ENCODE measurements around the gene PLEKHA4. TPM values are rescaled to one million over a fixed set of nuclear protein-coding genes. Genes with fewer than 3 reads are reported as not detected.

PLEKHA4 gene
- total and polyA plus RNA-seq, 10 of the 15 experiments (the other 5 are each of a cell fraction or from before 2014, with no cell fraction given) = 0.13 to 10.0 (median 6.4) TPM; not detected in 1

- TF ChIP-seq ZBTB33 (IDR thresholded peaks at IDR 0.05) (0 out of 2 replicates have a peak, but pooled peaks have one; percentile 22), ZBED1 (IDR thresholded peaks at IDR 0.05; ENCODE audit: borderline replicate concordance) (peak; percentile 79; the same call in 1 of the 2 replicates), SUPT20H (IDR thresholded peaks at IDR 0.05; ENCODE audit: borderline replicate concordance, control insufficient read depth, low read depth, low read length) (no peak), ELK1 (IDR thresholded peaks at IDR 0.05; ENCODE audit: low read depth, low read length) (no peak), POLR2A (IDR thresholded peaks at IDR 0.05; ENCODE audit: low read depth, low read length) (peak; percentile 100), ZBTB40 (IDR thresholded peaks at IDR 0.05; ENCODE audit: borderline replicate concordance) (no peak), FOXM1 (IDR thresholded peaks at IDR 0.05; ENCODE audit: low read depth, low read length) (no peak), NR2C2 (IDR thresholded peaks at IDR 0.05; ENCODE audit: borderline replicate concordance, control insufficient read depth, insufficient read length, low read depth) (no peak), PRDM15 (CRISPR knock-in tag; IDR thresholded peaks at IDR 0.05) (no peak), BACH1 (IDR thresholded peaks at IDR 0.05; ENCODE audit: borderline replicate concordance) (peak; percentile 86; the same call in 1 of the 2 replicates), ZSCAN29 (IDR thresholded peaks at IDR 0.05) (no peak), SIN3A (IDR thresholded peaks at IDR 0.05; ENCODE audit: low read depth, low read length) (peak; percentile 71; the same call in 1 of the 2 replicates), CHD2 (IDR thresholded peaks at IDR 0.05; ENCODE audit: borderline replicate concordance, low read depth, low read length) (peak; percentile 95), CTCF (IDR thresholded peaks at IDR 0.05 in 2 of 3, conservative IDR thresholded peaks at IDR 0.05 in 1 of 3; ENCODE audit: control insufficient read depth in 2 of 3, extremely low read depth in 1 of 3, insufficient read depth in 1 of 3, low read depth in 3 of 3, low read length in 3 of 3) (no peak; a peak in 1 of 6 replicates), KLF5 (IDR thresholded peaks at IDR 0.05; ENCODE audit: partially characterized antibody) (peak; percentile 79), HDAC2 (IDR thresholded peaks at IDR 0.05) (no peak), YBX1 (IDR thresholded peaks at IDR 0.05) (no peak)
Observed at GRCh38 chr19:48872182-48872883, 3.9 kb upstream of the PLEKHA4 start, which contains the start of gene PPP1R15A (continued).
